ENCODE measurements around the gene VRK1.
A peak's percentile ranks its signal among the peaks of the same experiment; 100 is the strongest.
"Not testable (repeated sequence)": the region's sequence is repeated elsewhere in the genome, so short reads cannot be mapped to it uniquely, and the experiment has no call there.

The VRK1 gene, protein sequence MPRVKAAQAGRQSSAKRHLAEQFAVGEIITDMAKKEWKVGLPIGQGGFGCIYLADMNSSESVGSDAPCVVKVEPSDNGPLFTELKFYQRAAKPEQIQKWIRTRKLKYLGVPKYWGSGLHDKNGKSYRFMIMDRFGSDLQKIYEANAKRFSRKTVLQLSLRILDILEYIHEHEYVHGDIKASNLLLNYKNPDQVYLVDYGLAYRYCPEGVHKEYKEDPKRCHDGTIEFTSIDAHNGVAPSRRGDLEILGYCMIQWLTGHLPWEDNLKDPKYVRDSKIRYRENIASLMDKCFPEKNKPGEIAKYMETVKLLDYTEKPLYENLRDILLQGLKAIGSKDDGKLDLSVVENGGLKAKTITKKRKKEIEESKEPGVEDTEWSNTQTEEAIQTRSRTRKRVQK

DNA sequence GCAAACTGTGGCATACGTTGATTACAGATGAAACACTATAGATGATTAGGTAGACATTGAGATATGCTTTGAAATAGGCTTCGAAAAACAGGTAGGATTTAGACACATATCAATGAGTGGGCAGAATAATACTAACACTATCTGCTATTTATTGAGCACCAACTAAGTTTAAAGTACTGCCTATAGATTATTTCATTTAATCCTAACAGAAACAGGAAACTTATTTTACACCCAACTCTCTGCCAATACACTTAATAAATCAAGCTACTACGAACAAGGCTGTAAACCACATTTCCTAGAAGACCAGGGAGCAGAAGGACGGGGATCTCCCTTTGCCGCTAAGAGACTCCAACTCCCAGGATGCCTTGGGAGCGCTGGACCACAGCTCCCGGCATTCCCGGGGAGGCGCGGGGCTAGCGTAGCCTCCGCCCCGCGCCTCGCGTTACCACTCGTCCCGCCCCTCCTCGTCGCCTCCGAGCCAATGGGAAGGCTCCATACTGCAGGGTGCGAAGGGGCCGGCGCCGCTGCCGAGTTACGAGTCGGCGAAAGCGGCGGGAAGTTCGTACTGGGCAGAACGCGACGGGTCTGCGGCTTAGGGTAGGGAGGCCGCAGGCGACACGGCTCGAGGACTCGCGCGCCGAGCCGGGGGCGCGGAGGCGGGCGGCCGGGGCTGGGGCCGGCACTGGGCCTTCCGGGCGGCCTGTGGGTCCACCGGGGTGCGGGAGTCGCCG is at the start of gene VRK1:
TSS of gene VRK1 (plus strand) at position 532 of the 731 bp plus-strand sequence. CDS start 36,090 bp downstream, outside the sequence.
- DNase-seq (ENCODE audit: low read depth): peak; percentile 98

DNA sequence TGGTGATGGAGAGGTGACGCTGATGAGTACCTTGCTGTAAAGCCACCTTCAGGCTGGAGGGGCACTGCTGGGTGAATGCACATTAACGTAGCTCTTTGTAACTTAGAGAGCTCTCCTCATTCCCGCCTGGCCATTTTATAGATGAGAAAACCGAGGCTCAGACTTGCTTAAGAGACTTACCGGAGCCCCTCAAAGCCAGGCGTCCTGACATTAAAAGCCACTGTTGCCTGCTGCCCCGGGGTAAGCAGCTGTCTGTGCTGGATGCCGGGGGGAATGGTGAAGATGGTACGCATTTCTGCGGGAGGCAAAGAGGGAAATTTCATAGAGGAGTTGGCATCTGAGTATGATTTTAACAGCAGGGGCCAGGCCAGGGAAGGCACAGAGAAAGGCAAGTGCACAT is 49.6 kb upstream of the VRK1 start:
- no peak for DNase-seq (ENCODE audit: low read depth)

DNA sequence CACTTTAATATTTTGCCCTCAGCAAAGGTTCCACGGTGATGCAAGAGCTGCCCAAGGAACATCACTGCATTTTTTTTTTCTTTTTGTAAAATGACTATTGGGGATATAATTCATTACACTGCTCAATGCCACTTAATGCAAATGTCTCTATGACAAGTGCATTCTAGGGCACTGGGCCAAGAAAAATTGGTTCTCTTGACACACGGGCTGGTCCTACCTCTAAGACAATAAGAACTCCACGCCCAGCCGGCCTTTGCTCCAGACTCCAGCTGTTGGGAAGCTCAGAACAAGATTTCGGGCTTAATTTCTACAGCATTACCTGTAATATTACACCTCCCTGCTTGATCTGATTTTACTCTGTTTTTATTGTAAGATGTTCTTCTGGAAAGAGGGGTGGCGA is 48.8 kb upstream of the VRK1 start:
- no peak for DNase-seq (ENCODE audit: low read depth)

DNA sequence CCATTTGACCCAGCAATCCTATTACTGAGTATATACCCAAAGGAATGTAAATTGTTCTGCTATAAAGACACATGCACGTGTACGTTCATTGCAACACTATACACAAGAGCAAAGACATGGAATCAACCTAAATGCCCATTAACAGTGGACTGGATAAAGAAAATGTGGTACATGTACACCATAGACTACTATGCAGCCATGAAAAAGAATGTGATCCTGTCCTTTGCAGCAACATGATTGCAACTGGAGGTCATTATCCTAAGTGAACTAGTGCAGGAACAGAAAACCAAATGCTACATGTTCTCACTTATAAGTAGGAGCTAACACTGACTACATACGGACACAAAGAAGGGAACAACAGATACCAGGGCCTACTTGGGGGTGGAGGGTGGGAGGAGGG is 45.7 kb upstream of the VRK1 start:
- no peak for DNase-seq (ENCODE audit: low read depth)

DNA sequence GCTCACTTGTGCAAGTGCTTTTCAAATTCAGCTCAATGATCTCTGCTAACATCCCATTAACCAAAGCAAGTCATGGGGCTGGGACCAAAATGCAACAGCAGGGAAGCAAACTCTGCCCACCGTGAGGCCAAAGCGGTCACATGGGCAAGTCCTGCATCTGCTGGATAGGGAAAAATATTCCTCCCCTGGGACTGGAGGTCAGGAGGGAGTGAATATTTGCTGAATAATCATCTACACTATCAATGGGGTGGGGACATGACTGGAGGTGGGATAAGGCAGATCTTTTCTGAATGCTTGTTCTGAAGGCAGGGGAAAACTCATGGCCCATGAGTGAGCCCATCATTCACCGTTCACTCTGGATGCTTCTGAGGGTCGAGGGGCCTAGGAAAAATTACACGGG is 45.1 kb upstream of the VRK1 start:
- no peak for DNase-seq (ENCODE audit: low read depth)

DNA sequence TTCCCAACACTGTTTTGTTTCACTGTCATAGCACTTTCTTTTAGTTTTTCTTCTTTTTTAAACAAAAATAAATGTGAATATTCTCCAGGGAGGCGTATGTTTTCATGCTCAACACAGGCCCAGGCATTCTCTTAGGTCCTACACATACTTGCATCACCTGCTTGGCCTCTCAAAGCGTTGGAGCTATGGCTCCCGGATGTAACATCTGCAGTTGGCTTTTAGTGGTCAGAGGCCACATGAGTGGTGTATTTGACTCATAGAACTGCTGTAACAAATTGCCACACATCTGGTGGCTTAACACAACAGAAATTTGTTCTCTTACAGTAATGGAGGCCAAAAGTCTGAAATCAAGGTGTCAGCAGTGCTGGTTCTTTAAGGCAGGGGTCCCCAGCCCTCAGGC is 44.6 kb upstream of the VRK1 start:
- DNase-seq (ENCODE audit: low read depth): no peak

DNA sequence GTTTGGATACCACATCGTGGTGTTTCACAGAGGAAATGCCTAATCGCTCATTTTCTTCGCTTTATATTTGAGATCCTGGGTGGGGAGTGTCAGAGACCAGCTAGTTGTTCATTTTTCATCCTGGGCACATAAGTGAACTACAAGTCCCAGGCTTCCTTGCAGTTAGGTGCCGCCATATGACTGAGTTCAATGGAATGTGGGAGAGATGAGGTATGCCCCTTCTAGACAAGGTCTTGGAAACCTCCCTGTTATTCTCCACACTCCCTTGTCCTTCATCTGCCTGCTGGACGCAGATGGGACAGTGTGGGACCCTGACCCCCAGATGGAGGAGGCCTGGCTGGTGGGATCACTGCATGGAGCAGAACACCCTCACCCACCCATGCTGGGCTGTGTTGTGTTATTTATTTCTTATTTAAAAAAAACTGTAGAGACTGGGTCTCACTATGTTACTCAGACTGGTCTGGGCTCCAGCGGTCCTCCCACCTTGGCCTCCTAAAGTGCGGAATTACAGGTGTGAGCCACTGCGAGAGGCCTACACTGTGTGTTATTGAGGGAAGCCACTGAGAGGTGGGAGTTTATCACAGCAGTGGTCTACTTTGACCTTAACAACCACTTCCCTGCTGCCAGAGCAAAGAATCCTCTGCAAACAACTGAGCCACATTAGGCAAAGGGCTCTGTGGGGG is 42.9 kb upstream of the VRK1 start:
- peak; percentile 21 for DNase-seq (ENCODE audit: low read depth)

DNA sequence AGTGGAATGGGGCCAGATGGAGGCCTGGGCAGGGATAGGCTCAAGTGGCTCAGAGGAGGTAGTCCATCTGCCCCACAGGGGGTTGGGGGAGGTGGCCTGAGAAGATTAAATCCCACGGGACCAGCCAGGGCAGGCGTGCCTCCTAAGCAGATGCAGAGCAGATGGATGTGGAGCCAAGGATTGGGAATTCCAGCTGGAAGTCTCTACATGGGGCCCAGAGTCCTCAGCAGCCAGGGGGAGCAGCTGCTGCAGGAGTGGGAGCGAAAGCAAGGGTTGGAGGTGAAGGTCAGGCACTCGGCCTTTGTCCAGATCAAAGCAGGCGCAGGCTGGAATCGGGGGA is 42.4 kb upstream of the VRK1 start:
- no peak for DNase-seq (ENCODE audit: low read depth)

DNA sequence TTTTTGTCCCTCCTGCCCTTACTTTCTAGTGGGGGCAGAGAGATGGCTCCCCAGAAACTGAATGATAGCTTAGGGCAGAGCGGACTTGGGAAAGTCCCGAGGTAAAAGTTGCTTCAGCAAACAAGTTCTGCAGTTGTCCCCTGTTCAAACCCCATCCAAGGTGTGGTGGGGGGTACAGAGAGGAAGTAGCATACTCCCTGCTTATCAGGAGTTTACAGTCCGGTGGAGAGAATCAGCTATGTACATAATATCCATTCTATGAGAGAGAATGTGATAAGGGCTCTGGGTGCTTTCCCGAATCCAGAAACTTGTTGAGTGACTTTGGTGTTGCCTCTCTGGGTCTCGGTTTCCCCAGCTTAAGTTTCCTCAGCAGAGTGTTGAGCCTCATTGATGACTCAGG is 40.4 kb upstream of the VRK1 start:
- no peak for DNase-seq (ENCODE audit: low read depth)

DNA sequence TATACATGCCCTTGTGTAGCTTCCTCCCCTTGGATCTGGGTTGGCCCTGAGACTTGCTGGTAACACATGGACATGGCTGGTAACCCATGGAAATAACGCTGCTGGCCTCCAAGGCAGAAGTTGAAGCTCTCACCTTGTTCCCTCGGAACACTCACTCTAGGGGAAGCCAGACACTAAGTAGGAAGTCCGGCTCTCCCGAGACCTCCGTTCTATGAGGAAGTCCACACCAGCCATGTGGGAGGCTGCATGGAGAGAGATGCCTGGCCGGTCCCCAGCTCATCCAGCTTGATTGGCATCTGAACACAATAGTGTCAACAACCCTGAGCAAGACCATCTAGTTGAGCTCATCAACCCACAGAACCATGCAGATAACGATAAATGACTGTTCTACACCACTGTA is 39.7 kb upstream of the VRK1 start:
- no peak for DNase-seq (ENCODE audit: low read depth)

DNA sequence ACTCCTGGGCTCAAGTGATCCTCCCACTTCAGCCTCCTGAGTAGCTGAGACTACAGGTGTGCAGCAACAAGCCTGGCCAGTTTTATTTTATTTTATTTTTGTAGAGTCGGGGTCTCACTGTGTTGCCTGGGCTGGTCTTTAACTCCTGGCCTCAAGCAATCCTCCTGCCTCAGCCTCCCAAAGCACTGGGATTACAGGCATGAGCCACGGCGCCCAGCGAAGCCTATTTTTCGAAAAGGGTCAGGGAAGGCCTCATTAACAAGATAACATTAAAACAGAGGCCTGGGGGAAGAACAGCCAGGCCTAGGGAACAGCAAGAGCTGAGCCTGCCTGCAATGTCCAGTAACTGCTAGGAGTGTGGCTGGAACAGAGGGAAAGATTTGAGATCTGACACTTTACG is 36.1 kb upstream of the VRK1 start:
- no peak for DNase-seq (ENCODE audit: low read depth)

DNA sequence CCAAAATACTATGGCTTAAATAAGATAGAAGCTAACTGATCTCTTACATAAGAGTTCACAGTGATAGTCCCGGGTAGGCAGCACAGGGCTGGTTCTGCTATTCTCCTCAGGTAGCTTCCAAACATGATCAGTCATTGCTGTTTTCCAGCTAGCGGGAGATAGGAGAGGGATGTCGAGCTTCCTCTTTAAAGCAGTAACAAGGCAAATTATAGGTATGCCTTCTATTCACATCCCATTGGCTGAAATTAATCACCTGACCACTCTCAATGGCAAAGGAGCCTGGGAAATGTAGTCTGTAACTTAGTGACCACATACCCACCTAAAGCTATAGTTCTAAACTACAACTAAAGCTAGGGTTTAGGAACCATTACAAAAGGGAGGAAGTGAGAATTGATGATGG is 34.5 kb upstream of the VRK1 start:
- DNase-seq (ENCODE audit: low read depth): peak; percentile 63

DNA sequence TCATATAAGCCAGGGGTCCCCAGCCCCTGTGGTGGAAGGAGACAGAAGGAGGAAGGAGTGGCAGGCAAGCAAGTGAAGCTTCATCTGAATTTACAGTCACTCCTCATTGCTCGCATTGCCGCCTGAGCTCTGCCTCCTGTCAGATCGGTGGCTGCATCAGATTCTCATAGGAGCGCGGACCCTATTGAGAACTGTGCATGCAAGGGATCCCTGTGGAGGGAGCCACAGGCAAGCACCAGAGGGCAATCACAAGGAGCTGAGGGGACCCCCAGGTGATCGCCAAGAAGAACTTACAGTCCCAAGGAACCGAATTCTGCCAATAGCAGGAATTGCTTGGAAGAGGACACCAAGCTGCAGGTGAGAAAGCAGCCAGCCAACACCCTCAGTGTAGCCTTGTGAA is 33.2 kb upstream of the VRK1 start:
- no peak for DNase-seq (ENCODE audit: low read depth)

DNA sequence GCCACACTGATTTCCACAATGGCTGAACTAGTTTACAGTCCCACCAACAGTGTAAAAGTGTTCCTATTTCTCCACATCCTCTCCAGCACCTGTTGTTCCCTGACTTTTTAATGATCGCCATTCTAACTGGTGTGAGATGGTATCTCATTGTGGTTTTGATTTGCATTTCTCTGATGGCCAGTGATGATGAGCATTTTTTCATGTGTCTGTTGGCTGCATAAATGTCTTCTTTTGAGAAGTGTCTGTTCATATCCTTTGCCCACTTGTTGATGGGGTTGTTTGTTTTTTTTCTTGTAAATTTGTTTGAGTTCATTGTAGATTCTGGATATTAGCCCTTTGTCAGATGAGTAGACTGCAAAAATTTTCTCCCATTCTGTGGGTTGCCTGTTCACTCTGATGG is 32.0 kb upstream of the VRK1 start:
- DNase-seq (ENCODE audit: low read depth): not testable (repeated sequence)

DNA sequence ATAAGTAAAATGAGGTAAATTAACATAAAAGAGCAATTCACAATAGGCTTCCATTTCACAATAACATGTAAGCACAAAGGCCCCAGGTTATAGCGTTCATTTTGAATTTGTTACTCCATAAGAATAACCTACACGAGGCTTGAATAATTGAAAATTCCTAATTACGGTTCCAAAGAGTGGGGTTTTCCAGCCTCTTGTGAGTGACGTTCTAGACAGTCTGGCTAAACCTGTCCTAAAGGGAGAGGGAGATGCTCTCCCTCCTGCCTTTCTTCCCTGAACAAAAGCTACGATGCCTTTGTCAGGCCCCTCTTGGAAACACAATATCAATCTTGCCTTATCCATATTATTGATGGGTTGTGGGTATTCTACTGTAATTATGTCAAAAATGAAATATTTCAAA is 24.3 kb upstream of the VRK1 start:
- no peak for DNase-seq (ENCODE audit: low read depth)

DNA sequence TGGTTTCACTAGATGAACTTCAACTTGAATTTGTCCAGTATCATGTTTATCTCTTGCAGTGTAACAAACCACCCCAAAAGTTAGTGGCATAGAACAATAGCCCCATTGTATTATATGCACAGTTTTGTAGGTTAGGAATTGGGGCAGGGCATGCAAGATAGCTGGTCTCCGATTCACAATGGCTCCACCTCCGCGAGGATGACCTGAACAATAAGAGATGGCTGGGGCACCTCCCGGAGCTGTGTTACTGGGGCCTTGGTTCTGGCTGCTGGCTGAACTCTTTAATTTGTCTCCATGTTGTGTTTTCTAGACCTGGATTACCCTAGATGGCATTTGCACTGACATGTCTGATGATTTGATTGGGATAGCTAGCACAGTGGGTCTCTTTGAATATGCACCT is 20.4 kb upstream of the VRK1 start:
- DNase-seq (ENCODE audit: low read depth): no peak

DNA sequence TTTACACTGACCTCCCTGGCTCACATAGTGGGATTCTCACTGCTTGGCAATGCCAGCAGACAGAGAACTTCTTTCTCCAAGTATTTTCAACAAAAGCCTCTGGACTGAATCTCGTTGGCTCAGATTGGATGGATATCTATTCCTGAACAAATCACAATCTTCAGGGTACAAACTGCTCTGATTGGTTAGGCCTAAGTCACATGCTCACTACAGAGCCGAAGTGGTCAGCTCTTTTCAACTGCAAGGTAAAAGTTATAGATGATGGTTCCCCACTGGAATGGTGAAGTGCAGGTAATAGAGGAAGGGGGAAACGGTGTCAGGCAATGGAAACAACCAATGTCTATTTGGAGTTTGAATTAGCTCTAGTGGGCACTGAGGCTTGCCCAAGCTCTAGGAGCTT is 16.7 kb upstream of the VRK1 start:
- DNase-seq (ENCODE audit: low read depth): no peak

DNA sequence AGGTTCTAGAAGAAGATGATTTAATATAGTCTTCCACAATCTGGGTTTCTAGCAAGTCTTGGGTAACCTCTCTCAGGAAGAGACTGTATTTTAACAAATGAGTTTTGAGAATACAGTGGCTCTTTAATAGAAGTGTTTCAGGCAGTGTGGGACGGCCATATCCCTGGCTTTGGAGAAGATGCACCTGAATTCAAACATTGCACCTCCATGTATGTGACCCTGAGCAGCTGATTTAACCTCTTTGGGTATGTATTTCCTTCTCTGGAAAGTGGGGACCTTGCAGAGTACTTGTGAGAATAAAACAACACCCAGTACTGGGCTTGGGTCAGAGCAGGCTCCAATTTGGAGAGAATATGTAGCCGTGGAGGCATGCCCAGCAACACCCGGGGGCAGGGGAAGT is 15.8 kb upstream of the VRK1 start:
- DNase-seq (ENCODE audit: low read depth): no peak

DNA sequence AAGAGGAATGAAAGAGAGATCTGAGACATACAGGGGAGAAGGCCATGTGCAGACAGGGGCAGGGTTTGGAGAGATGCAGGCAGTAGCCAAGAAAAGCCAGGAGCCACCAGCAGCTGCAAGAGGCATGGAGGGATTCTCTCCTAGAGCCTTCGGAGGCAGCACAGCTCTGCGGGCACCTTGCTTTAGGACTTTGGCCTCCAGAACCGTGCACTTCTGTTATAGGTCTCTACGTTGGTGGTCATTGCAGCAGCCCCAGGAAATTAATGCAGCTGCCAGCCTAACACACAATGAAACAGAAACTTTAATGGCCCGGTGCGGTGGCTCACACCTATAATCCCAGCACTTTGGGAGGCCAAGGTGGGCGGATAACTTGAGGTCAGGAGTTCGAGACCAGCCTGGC is 14.7 kb upstream of the VRK1 start:
- DNase-seq (ENCODE audit: low read depth): no peak

DNA sequence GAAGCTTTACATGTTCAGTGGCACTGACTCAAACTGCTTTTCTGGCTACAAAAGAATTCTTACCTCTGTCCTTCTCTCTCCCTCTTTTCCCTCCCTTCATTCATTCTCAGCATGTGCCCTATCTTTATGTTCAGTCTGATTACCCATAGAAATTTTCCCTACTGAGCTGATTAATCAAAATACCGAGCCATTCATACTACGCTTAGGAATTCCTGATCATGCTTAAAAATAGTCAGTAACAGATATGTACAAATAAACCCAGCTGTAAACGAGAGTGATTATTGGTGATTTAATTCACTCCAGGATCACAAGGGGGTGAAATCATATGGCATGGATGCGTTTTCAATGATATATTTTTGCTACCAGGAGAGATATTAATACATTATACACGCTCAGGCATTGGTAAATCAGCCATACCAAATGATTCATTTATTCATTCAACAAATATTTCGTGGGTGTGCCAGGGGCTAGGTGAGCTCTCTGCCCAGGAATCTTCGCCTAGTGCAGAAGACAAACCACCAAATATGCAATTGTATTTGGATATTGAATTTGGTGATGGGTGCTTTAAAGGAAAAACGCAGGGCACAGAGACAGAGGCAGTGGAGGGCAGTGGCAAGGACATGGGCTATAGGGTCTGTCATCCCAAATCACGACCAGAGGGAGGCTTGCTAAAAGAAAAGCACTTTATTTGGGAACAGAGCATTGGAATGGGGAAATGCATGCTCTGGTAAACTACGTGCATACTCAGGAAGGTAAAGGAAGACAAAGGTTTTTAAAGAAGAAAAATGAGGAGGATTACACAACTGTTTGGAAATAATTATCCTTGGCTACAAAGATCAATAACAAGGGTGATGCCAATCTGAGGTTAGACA is 13.9 kb upstream of the VRK1 start:
- no peak for DNase-seq (ENCODE audit: low read depth)

DNA sequence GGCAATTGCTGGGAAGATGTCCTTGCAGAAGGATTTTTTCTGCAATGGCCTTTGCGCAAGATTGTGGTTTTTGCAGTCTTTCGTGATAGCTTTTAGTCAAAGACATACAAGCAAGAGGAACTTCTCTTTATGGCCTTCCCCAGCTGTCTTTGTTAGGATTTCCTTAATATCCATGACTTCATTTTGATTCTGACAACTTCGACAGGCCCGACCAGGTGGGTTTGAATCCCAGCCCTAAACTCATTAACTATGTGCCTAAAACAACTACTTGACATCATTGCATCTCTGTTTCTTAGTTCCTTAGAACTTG is 13.3 kb upstream of the VRK1 start:
- no peak for DNase-seq (ENCODE audit: low read depth)

DNA sequence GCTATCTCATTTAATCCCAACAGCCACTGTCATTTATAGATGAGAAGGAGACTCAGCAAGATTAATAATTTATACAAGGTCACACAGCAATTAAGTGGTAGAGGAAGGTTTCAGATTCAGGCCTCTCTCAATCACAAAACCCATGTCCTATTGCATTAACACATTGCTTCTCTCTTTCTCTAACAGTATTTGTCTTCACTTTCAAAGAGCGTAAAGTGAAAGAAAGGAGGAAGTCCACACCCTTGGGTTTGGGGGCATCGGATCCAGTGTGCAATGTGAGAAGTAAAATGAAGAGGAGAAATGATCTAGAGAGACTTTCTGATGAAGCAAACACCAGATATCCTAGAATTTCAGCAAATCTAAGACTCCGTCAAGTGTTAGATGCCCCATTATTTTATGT is 7.0 kb upstream of the VRK1 start:
- DNase-seq (ENCODE audit: low read depth): no peak

DNA sequence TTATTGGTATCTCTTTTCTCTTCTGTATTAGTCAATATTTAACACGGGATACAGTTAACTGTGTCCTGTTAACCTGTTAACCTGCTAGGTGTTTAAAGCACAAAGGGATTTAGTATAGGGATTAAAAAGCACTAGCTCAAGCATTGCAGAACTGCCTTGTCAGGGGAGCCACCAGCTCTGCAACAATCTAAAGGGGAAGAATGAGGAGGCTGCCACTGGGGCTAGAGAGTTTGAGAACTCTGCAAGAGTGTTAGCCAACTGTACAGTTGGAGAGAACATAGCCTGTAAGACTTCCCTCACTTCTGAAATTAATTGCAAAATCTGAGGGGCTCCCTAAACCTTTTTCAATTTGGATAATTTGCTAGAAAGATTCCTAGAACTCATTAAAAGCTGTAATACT is 6.5 kb upstream of the VRK1 start:
- no peak for DNase-seq (ENCODE audit: low read depth)

Measured in iris pigment epithelial cell (primary cell).